HG02885 (cell line): ENCODE results near the gene BCO2.
"Not testable (repeated sequence)": the region's sequence is repeated elsewhere in the genome, so short reads cannot be mapped to it uniquely, and the experiment has no call there.

Source experiments
- ATAC-seq: cut with Tn5 transposase; IDR thresholded peaks from one replicate; pipeline ENCODE4 v1.9.1; 2021; ENCODE audit warnings: mild to moderate bottlenecking; ENCODE audit not compliant: unreplicated experiment, poor library complexity

The BCO2 gene, protein sequence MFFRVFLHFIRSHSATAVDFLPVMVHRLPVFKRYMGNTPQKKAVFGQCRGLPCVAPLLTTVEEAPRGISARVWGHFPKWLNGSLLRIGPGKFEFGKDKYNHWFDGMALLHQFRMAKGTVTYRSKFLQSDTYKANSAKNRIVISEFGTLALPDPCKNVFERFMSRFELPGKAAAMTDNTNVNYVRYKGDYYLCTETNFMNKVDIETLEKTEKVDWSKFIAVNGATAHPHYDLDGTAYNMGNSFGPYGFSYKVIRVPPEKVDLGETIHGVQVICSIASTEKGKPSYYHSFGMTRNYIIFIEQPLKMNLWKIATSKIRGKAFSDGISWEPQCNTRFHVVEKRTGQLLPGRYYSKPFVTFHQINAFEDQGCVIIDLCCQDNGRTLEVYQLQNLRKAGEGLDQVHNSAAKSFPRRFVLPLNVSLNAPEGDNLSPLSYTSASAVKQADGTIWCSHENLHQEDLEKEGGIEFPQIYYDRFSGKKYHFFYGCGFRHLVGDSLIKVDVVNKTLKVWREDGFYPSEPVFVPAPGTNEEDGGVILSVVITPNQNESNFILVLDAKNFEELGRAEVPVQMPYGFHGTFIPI

DNA sequence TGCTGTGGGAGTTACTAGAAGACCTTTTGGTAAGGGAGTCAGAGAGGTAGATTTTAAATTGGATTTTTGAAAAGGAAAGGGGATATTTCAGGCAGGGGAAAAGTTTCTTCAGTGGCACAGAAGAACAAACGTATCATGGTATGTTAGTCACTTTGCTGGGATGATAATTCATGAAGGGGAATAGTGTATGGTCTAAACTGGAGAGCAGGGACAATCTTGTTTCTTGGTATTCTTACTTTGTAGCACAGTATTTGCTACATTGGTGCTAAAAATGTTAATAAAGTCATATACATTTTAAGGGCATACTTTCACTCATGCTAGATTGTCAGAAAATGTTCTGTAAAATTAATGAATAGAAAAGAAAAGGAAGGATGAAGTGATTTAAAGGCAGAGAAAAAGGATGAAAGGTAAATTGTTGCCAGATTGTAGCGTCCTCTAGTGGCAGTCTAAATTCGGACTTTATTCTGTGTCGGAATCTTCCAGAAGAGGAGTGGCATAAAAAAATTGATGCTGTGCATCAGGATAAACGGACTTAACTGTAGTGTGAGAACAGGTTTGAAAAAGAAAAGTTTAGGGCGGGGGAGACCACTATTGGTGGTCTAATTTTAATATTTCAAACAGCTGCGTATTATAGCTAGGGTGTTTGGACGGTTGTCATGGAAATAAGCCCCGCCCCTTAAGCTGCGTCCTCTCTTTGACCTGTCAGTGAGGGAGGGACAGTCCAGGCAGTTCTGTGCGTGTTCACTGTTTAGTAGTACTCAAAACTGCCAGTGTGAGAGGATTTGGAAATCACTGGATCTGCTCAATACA is at the start of gene BCO2:
BCO2 (plus strand) TSS at position 724 of the 810 bp plus-strand sequence. CDS start 90 bp downstream, outside the sequence.
- ATAC-seq, result peak; percentile 60

DNA sequence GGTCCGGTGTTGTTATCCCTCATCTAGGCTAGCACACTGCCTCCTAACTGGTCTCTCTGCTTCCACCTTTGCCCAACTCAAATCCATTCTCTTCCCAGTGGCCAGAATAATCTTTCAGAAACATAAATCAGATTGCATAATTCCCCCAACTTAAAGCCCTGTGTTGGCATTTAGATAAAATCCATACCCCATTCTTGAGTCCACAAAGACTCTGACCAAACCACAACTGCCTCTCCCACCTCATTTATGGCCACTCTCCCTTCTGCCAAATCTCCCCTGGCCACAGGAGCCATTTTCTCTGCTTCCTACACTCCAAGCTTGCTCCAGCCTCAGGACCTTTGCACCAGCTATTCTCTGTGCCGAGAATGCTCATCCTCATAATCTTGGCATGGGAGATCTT is 48.3 kb upstream of the BCO2 start:
- no peak for ATAC-seq

DNA sequence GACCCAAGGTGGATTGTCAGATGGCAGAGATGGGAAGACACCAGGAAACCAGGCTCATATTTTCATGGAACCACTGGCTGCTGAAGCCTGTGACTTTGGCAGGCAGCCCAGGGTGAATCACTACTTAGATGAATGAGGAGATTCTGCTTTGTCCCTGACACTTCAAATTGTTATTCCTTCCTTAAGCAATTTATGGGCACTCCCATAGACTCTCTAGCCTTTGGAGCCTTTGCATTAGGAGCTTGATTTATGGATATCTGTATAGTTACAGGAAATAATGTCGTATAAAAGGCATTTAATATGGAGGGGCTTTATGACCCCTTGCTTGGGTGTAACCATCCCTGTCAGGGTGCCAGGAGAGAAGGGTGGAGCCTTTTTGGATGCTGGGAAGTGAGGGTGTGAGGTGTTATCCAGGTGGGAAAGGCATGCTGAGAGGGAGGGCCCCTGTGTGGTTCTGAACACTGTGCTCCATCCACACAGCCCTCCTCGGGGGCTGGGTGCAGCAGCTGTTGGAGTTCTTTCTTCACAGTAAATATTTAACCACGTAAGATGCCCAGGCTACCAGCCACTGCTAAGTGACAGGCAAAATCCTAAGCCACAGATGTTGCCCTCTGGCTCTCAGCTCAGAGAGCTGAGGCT is 46.7 kb upstream of the BCO2 start:
- ATAC-seq, result no peak

DNA sequence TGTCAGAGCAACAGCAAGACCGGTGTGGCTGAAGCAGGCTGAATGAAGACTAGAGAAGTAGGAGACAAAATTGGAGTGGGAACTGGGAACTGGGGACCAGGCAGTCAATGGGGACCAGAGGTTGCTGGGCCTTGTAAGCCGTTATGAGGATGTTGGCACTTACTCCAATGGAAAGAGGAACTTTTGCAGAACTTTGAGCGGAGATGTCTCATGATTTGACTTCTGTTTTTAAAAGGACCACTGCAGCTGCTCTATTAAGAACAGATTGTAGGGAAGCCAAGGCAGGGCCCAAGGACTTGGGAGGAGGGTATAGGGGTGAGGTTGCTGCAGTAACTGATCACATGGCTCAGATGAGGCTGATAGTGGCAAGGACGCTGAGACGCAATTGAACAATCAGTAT is 45.7 kb upstream of the BCO2 start:
- no peak for ATAC-seq

DNA sequence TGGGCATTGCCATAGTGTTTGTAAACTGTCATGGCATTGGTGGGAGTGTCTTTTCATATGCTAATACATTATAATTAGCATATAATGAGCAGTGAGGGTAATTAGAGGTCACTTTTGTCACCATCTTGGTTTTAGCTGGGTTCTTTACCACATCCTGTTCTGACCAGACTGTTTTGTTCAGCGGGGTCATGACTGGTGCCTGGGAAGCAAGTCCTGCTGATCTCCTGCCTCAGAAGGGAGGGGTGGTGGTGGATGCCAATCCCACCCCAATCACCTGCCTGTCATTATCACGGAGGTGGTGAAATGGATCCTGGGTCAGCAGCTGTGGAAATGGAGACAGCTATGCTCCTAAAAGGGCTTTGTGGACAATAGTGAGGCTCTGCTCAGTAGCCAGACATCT is 42.6 kb upstream of the BCO2 start:
- ATAC-seq, result no peak

DNA sequence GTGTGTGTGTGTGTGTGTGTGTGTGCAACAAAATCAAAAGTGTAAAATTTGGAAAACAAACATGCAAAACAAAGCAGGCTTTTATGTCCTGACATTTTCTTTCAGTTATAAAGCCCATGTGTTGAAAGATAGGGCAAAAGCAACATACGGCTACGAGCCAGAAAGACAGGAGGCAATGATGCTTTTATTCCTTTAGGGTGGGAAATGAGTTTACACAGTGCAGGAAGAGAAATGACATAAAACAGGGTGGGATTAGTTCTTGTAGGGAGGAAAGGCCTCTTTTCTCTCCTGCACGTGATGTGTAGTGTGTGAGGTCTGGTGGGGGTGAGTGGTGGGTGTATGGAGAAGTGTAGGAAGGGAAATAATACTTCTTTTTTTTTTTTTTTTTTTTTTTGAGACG is 40.8 kb upstream of the BCO2 start:
- ATAC-seq, result no peak

DNA sequence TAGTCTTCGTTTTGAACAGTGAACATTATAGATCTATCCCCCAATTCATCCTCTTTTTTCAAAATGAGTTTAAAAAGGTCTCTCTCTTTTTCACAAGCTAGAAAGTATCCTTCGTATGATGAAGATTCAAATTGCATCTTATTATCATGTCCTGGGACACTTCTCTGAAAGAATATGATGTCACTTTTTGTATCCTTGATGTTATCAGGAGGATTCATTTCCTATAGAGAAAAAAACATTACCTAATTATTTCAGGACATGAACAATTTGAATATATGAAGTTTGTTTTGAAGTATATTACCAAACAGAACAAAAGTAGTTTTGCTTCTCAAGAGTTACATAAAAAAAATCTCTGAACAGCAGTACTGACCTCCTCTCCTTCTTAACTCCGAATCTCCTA is 31.7 kb upstream of the BCO2 start:
- no peak for ATAC-seq

DNA sequence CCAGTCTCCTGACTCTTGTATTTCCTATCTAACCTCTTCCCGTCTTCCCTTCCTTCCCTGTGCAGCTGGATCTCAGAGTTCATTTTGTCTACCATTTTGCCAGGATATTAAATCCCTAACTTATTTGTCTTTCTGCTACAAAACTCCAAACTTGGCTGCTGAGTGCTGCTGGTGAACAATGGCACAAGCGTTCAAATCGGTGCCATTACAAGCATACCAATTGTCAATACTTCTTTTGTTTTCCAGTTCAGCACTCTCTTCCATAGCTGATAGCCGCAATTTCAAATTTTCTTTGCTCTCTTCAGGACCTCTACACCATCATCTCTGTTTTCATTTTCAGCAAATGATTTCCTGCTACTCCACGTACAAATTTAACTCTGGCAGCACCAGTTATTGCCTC is 24.8 kb upstream of the BCO2 start:
- no peak for ATAC-seq

DNA sequence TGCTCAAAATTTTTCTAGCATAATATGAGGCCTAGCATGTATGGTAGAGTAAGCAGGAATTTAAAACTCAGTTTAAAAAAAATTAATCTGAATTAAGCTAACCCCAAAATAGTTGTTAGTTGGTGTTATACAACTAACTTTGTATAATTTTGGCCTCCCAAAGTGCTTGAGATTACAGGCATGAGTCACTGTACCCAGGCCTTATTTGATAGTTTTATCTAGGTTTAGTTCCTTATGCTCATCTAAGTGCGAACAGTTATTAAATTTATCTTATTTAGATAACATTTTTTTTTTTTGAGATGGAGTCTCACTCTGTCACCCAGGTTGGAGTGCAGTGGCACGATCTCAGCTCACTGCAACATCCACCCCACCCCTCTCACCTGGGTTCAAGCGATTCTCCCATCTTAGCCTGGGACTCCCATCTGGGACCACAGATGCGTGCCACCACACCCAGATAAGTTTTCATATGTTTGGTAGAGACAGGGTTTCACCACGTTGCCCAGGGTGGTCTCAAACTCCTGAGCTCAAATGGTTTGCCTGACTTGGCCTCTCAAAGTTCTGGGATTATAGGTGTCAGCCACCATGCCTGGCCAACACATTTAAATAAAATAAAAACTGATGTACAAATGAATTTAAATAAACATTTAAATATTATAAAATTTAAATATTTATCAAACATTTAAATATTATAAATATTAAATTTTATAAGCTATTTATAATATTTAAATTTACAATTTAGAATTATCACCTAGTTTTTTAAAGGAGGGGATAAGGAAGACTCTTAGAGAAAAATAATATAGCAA is 19.0 kb upstream of the BCO2 start:
- no peak for ATAC-seq

DNA sequence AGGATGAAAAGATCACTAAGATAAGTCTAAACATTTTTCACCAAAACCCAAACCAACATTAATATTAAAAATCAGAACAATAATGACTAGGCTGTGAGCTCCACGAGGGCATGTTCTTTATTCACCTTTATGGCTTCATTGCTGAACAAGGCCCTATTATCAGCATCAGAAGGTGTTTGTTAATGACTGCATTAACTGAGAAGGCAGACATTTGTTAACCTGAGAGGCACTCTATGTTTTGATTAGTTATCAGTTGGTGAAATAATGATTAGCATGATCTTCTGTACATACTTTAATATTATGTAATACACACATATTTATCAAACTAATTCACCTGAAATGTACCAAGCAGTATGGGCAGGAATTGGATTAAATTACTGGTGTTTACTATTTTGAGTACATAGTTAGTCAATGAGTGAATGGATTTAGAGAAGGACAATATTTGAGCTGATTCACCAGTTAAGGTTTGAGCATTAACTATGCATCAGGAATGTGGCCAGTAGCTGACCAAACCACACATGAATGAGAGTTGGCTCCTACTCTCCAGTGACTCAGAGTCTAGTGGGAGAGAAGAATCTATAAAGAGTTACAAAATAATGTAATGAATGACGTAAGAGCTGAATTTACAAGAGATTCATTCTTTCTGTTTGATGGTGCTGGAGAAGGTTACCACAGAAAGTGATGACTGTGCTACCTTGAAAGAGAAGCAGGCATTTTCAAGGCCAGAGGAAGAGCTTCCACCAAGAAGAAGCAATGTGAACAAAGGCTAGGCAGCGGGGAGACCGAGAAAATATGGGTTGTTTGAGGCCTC is 18.2 kb upstream of the BCO2 start:
- ATAC-seq, result no peak

DNA sequence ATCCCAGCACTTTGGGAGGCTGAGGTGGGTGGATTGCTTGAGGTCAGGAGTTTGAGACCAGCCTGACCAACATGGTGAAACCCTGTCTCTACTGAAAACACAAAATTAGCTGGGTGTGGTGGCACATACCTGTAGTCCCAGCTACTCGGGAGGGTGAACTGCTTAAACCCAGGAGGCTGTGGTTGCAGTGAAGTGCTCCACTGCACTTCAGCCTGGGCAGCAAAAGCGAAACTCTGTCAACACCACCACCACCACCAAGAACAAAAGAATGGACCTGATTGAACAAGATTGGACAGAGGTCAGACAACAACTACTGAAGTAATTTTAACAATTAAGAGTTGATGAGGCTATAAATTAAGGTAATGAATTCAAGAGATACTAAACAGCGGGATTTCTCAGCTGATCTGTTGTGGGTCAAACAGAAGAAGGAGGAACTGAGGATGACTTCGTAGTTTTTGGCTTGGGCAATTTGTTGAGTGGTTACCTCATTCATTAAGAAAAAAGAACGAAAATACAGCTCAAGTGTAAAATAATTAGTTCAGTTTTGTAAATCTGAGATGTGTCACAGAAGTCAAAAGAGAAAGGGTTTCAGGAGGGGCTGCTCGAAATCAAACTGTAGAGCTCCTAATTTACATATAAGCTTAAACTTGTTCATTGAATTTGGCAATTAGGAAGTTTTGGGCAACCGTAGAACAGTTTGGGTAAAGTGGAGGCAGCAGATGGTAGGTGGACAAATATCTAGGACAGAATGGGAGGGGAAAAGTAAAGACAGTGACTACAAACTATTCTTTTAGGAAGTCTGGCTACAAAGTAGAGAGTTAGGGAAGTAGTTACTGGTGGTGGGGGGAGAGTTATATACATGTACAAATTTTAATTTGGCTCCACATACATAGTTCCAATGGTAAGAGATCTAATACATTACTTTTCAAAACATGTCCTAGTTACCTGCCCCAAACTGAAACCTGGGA is 15.9 kb upstream of the BCO2 start:
- no peak for ATAC-seq

DNA sequence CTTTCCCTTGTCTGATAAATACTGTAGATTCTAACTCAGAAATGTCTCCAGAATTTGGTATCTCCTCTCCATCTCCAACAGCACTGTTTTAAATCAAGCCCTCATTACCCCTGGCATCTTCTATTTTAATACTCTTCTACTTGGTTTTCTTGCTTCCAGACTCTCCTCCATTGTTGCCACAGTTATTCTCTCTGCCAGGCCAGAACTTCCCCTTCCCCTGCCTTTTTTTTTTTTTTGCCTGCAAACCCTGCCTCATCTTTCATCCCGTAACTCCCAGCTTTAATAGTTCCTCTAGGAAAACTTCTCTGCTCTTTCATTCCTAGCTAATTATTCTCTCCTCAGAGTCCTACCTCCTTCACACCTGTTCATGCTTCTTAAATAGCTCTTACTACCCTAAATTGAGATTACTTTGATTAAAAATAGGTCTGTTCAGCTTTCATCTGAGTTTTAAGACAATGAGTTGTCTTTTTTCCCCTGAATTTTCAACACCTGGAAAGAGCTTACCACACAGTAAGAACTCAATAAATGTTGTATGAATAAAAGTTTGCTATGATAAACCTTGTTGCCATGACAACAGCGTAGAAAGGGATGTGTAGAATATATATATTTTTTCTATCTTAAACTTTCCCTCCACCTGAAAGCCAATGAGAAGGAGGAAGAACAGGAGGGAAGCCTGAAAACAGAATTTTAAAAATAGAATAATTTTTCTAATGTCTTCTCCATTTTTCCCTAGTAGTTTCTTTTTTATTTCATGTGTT is 15.0 kb upstream of the BCO2 start:
- no peak for ATAC-seq

DNA sequence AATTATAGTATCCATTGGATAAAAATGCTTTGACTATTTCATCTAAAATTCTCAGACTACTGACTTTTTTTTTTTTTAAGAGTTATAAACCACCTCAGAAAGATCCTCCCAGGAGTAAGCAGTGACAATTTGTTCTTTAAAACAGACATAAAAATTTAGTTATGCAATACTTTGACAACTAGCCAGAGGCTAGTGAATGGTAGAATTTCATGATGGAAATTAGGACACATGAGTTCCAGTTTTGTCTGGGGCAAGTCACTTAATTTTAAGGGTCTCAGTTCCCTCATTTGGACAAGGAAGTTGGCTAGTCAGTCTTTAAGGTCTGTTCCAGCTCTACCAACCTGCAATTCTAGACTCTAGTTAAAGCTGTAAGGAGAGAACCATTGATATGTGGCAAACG is 14.3 kb upstream of the BCO2 start:
- no peak for ATAC-seq

DNA sequence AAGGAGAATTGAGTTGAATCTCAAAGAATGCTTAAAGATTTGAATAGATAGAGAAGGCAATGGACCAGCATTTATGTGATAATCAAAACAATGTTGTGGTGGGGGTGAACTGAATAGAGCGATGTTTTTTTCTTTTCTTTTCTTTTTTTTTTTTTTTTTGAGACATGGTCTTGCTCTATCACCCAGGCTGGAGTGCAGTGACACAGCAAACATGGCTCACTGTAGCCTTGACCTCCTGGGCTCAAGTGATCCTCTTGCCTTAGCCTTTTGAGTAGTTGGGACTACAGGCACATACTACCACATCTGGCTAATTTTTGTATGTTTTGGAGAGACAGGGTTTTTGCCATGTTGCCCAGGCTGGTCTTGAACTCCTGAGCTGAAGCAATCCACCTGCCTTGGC is 13.1 kb upstream of the BCO2 start:
- ATAC-seq, result not testable (repeated sequence)

DNA sequence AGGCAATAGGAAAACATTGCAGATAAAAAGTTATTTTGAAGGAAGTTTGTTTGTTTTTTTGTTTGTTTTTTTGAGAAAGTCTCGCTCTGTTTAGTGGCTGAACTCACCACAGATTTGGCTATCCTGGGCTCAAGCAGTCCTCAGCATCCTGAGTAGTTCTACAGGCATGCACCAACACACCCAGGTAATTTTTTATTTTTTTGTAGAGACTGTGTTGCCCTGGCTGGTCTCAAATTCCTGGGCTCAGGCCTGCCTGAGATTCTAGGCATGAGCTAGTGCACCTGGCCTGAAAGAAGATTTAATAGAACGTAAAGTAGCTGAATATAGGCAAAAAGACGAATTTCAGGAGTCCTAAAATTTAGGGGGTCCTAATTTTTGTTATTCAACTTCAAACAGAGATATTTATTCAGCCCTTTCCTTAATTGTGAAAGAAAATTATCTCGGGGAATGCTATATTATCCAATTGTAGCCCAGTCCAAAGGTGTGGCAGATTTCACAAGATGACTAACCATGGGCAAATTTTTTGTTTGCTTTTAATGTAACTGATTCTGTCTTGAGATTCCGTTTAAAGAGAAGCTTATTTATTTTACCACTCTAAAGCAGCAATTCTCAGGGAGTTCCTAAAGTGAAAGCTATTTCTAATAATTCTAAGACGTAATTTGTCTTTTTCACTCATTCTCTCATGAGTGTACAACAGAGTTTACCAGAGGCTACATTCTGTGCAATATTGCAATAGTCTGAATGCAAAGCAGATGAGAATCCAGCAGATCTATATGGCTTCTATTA is 12.4 kb upstream of the BCO2 start:
- ATAC-seq, result no peak

DNA sequence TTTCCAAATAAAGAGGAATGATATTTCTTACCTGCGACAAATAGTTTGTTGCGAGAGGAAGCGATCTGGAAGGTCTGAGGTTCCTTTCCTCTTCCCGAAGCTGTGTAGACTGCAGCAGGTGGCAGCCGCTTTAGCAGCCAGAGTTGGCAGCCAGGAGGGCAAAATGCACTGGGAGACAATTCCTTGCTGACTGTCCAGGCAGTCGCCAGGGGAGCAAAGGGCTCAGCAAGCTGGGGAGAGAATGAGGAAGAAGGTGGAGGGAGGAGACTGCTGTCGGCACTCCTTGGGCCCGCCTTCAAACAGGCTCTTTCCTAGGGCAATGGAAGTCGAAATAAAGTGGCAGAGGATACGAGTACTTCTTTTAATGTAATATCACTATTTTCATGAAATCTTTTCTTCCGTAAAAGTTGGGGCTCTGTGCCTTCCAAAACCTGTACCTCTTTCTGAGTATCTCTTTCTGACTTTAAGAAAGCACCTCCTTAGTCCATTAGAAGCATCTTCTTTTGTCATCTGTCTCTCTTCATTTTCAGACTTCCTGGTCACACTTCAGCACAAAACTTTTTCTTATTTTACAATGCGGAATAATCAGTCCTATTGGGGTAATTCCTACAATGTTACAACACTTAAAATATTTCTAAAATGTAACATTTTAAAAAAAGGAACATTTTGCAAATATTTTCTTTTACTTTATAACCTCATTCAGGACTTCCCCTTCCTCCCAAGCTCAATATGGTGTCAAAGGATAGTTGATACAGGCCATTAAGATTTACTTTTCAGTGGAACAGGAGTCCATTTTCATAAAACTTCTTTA is 11.2 kb upstream of the BCO2 start, which contains the start of gene IL18:
IL18 (minus strand) TSS at position 220 of the 811 bp plus-strand sequence. CDS start 9,041 bp downstream, outside the sequence.
- no peak for ATAC-seq
